A549 (cell line): ENCODE results near the gene OR2M2.

Source experiments
- CEBPB ChIP-seq, 2 experiments: fragments of >200 bp in 1 of 2; sonication (Bioruptor Twin) in 1 of 2; formaldehyde crosslinking in 1 of 2; IDR thresholded peaks; 2 replicates each; pipeline ENCODE4 v1.6.1; 2012 to 2016
- CHD2 ChIP-seq: fragments of 150-350 bp; IDR thresholded peaks from 2 replicates; pipeline ENCODE4 v1.6.1; 2014; ENCODE audit warnings: low read length; ENCODE audit not compliant: partially characterized antibody
- GATA3 ChIP-seq: IDR thresholded peaks from 2 replicates; pipeline ENCODE4 v1.6.1; 2012; ENCODE audit warnings: borderline replicate concordance
- NPAS2 ChIP-seq: fragments of 250-450 bp; sonication (Bioruptor Pico); IDR thresholded peaks from 2 replicates; pipeline ENCODE4 v1.8.0; 2022; ENCODE audit warnings: mild to moderate bottlenecking, moderate library complexity, borderline replicate concordance
- POLR2A ChIP-seq: IDR thresholded peaks from 2 replicates; pipeline ENCODE4 v1.6.1; 2012; ENCODE audit warnings: mild to moderate bottlenecking, low read length
- RAD21 ChIP-seq, 2 experiments: fragments of >200 bp in 1 of 2; sonication (Bioruptor Twin) in 1 of 2; formaldehyde crosslinking in 1 of 2; IDR thresholded peaks in 1 of 2; conservative IDR thresholded peaks in 1 of 2; 2 replicates in 1 of 2; 3 replicates in 1 of 2; pipeline ENCODE4 v1.6.1; 2012 to 2018; ENCODE audit warnings: inconsistent platforms in 1 of 2
- RCOR1 ChIP-seq: fragments of 150-350 bp; IDR thresholded peaks from 2 replicates; pipeline ENCODE4 v1.6.1; 2014; ENCODE audit warnings: antibody characterized with exemption, low read length, low read depth
- TF ChIP-seq, protein P1 (sequence below): fragments of >200 bp; sonication (Bioruptor Twin); formaldehyde crosslinking; IDR thresholded peaks from 3 replicates; pipeline ENCODE4 v1.5.1; 2016
- TF ChIP-seq, protein P2 (sequence below): fragments of 450-650 bp; IDR thresholded peaks from 2 replicates; pipeline ENCODE4 v1.6.1; 2014; ENCODE audit warnings: antibody characterized with exemption
- TF ChIP-seq, protein P3 (sequence below): fragments of 200-600 bp; sonication (generic); IDR thresholded peaks from 2 replicates; pipeline ENCODE4 v1.6.1; 2016; ENCODE audit warnings: antibody characterized with exemption, mild to moderate bottlenecking, moderate library complexity

DNA sequence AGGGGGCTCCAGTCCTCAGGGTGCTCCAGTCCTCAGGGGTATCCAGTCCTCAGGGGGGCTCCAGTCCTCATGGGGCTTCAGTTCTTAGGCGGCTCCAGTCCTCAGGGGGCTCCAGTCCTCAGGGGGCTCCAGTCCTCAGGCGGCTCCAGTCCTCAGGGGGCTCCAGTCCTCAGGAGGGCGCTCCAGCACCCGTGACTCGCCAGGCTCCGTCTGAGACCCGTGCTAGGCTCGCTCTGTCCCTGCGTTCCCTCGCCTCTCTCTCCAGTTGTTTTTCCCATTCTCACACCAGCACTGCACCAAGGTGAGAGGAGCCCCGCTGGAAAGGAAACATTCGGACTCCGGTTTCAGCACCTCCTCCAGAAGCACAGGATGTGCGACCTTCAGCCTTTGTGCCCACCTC lies 9.4 kb upstream of the OR2M2 start:
- TF ChIP-seq, protein P1, sequence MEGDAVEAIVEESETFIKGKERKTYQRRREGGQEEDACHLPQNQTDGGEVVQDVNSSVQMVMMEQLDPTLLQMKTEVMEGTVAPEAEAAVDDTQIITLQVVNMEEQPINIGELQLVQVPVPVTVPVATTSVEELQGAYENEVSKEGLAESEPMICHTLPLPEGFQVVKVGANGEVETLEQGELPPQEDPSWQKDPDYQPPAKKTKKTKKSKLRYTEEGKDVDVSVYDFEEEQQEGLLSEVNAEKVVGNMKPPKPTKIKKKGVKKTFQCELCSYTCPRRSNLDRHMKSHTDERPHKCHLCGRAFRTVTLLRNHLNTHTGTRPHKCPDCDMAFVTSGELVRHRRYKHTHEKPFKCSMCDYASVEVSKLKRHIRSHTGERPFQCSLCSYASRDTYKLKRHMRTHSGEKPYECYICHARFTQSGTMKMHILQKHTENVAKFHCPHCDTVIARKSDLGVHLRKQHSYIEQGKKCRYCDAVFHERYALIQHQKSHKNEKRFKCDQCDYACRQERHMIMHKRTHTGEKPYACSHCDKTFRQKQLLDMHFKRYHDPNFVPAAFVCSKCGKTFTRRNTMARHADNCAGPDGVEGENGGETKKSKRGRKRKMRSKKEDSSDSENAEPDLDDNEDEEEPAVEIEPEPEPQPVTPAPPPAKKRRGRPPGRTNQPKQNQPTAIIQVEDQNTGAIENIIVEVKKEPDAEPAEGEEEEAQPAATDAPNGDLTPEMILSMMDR = no peak
- no peak for TF ChIP-seq CHD2
- no peak for TF ChIP-seq GATA3
- TF ChIP-seq RAD21 (conservative IDR thresholded peaks at IDR 0.05 in 1 of 2, IDR thresholded peaks at IDR 0.05 in 1 of 2) = no peak
- TF ChIP-seq, protein P2, sequence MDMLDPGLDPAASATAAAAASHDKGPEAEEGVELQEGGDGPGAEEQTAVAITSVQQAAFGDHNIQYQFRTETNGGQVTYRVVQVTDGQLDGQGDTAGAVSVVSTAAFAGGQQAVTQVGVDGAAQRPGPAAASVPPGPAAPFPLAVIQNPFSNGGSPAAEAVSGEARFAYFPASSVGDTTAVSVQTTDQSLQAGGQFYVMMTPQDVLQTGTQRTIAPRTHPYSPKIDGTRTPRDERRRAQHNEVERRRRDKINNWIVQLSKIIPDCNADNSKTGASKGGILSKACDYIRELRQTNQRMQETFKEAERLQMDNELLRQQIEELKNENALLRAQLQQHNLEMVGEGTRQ = no peak
- TF ChIP-seq POLR2A = no peak
- TF ChIP-seq CEBPB (IDR thresholded peaks at IDR 0.05) = no peak
- TF ChIP-seq, protein P3, sequence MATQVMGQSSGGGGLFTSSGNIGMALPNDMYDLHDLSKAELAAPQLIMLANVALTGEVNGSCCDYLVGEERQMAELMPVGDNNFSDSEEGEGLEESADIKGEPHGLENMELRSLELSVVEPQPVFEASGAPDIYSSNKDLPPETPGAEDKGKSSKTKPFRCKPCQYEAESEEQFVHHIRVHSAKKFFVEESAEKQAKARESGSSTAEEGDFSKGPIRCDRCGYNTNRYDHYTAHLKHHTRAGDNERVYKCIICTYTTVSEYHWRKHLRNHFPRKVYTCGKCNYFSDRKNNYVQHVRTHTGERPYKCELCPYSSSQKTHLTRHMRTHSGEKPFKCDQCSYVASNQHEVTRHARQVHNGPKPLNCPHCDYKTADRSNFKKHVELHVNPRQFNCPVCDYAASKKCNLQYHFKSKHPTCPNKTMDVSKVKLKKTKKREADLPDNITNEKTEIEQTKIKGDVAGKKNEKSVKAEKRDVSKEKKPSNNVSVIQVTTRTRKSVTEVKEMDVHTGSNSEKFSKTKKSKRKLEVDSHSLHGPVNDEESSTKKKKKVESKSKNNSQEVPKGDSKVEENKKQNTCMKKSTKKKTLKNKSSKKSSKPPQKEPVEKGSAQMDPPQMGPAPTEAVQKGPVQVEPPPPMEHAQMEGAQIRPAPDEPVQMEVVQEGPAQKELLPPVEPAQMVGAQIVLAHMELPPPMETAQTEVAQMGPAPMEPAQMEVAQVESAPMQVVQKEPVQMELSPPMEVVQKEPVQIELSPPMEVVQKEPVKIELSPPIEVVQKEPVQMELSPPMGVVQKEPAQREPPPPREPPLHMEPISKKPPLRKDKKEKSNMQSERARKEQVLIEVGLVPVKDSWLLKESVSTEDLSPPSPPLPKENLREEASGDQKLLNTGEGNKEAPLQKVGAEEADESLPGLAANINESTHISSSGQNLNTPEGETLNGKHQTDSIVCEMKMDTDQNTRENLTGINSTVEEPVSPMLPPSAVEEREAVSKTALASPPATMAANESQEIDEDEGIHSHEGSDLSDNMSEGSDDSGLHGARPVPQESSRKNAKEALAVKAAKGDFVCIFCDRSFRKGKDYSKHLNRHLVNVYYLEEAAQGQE = no peak
- no peak for TF ChIP-seq RCOR1
- no peak for TF ChIP-seq NPAS2 (CRISPR knock-in tag)
